GM18508 (cell line): ENCODE measurements around the gene INSIG1.

Source experiments
- ATAC-seq: cut with Tn5 transposase; IDR thresholded peaks from one replicate; pipeline ENCODE4 v1.9.1; 2021; ENCODE audit warnings: moderate number of reproducible peaks; ENCODE audit not compliant: insufficient read depth, unreplicated experiment

Gene INSIG1

GRCh38 chr7:155344270-155344617, 46.6 kb downstream of the INSIG1 start:
- ATAC-seq: no peak

DNA sequence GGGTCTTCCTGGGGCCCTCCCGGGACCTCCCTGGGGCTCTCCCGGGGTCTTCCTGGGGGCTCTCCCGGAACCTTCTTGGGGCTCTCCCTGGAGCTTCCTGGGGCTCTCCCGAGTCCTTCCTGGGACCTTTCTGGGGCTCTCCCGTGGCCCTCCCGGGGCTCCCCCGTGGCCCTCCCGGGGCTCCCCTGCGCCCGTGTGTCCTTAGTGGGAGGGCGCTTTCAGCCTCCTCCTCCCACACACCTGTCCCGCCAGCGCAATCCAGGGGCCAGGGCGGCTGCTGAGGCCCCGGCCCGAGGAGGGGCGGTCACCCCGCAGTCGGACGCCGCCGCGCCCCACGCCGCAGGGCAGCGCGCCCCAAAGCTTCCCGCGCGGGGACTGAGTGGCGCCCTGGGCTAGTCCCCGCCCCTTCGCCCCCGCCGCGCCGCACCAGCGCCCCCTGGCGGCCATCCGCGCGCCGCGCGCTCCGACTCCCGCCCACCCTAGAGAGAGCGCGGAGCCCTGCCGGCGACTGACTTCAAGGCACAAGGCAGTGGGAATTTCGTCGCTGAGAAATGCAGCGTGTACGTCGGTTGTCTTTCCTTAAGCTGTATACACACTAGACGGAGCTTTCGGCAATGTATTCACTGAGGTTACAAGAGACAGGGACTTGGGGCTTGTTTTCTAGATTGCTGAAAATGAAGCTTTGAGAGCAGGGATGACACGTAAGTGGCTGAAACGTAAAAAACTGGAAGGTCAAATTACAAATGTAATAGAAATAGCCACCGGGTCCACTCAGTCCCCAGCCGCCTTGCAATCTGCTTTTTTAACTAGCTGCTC, 47.1 kb downstream of the INSIG1 start:
- ATAC-seq: peak; percentile 61

DNA sequence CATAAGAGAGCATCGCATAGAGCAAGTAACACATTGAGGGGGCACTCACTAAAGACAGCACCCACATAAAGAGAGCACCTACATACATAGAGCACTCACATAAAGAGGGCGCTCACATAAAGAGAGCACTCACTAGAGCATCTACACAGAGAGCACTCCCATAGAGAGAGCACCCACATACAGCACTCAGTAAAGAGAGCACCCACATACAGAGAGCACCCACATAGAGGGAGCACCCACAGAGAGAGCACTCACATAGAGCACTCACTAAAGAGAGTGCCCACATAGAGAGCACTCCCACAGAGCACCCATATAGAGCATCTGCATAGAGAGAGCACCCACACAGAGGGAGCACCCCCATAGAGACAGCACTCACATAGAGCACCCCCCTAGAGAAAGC, 47.8 kb downstream of the INSIG1 start:
- no peak for ATAC-seq

- ATAC-seq: no peak
These were observed 48.6 kb downstream of the INSIG1 start for GRCh38 chr7:155346285-155346684.

DNA sequence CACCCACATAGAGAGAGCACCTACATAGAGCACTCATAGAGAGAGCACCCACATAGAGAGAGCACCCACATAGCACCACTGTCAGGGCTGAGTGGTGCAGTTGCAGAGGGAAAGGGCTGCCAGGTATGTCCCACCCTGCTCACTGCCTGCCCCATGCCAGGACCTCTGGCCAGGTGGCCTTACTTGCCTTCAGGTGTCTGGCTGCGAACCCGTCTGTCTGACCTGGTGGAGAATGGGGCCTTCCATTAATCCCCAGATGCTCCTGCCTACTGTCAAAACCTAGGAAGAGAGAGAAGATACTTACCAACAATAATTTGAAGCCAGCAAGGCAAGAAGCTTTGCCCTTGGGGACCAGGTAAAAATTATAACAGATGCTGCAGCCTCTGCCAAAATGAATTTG, 51.1 kb downstream of the INSIG1 start:
- no peak for ATAC-seq

- no peak for ATAC-seq
These were observed 52.1 kb downstream of the INSIG1 start for GRCh38 chr7:155349601-155350331.

- ATAC-seq: no peak
These were observed 53.6 kb downstream of the INSIG1 start for GRCh38 chr7:155351120-155351870.

GRCh38 chr7:155352076-155352752, 54.5 kb downstream of the INSIG1 start:
- no peak for ATAC-seq

- ATAC-seq: no peak
These were observed 55.1 kb downstream of the INSIG1 start for GRCh38 chr7:155352753-155353115.

DNA sequence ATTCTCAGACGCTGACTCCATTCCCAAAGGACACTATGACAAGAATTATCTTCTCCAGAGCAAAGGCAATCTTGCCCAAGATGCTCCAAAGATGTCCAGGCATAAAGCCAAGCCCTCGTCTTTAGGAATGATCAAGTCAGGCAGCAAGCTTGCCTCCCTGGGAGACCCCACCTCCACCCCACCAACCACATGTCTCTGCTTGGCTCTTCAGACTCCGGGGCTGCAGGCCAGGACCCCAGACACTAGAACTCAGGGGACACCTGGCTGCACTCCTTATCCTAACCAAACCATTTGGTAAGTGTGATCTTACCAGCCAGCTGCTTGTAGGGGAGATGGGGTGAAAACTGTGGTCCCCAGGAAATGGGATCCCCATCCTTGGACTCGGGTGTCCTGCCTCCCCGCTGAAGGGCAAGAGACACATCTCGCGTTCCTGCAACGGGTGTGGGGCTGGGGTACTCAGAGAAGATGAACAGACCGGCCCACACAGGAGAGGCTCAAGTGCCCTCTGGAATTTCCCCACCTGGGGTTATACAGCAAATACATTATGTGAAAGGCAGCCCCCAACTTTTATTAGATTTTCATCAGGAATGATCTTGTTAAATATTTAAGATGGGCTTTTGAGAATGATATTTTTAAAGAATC, 55.7 kb downstream of the INSIG1 start:
- ATAC-seq: no peak

DNA sequence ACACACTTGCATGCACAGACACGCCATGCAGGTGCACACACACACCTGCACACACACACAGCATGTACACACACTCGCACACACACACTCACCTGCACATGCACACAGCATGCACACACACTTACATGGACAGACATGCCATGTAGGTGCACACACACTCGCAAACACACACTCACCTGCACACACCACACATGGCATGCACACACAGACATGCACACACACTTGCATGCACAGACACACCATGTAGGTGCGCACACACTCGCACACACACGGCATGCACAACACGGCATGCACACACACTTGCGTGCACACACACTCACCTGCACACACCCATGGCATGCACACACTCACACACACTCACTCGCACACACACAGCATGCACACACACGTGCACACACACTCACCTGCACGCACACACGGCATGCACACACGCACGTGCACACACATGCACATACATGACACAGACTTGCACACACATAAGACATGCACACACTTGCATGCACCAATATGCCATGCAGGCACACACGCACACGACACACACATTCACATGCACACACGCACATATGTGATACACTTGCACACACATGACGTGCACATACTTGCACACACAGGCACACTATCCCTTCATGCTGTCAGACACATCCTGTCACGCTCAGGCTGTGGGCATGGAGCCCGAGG, 56.8 kb downstream of the INSIG1 start:
- ATAC-seq: no peak

DNA sequence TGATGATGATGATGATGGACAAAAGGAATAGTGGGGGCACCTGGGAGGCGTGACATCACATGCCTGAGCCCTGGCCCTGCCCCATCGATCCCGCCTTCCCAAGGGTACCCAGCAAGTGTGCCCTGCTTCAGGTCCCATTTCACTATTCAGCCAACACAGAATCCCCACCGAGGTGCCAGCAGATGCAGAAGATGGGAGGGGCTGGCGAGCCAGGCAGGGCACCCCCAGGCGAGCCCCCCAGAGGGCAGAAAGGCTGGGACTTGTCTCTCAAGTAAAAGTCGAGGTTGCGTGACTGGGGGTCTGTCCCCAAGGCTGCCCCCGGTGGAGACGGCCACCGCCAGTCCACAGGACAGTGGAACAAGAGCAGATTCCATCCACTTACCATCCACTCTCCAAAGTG, 57.5 kb downstream of the INSIG1 start:
- ATAC-seq: no peak

DNA sequence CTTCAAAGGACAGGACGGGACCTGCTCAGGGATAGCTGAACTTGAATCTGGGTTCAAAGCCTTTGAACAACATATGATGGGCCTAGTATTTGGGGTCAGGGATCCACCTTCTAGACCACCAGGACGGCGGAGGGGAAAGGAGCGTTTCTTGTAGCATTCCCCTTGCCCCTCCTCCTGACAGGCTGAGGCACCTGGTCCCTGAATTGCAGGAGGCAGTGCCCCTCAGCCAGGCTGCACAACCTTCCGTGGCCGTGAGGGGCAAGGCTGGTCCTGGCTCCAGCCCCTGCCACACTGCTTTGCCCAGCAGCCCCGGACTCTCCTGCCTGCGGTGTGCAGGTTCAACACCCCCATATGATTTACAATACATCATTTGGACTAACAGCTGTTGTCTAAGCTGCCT, 58.1 kb downstream of the INSIG1 start:
- no peak for ATAC-seq

GRCh38 chr7:155356323-155357105, 58.8 kb downstream of the INSIG1 start:
- ATAC-seq: no peak

- ATAC-seq: no peak
These were observed 59.9 kb downstream of the INSIG1 start for GRCh38 chr7:155357573-155358041.

DNA sequence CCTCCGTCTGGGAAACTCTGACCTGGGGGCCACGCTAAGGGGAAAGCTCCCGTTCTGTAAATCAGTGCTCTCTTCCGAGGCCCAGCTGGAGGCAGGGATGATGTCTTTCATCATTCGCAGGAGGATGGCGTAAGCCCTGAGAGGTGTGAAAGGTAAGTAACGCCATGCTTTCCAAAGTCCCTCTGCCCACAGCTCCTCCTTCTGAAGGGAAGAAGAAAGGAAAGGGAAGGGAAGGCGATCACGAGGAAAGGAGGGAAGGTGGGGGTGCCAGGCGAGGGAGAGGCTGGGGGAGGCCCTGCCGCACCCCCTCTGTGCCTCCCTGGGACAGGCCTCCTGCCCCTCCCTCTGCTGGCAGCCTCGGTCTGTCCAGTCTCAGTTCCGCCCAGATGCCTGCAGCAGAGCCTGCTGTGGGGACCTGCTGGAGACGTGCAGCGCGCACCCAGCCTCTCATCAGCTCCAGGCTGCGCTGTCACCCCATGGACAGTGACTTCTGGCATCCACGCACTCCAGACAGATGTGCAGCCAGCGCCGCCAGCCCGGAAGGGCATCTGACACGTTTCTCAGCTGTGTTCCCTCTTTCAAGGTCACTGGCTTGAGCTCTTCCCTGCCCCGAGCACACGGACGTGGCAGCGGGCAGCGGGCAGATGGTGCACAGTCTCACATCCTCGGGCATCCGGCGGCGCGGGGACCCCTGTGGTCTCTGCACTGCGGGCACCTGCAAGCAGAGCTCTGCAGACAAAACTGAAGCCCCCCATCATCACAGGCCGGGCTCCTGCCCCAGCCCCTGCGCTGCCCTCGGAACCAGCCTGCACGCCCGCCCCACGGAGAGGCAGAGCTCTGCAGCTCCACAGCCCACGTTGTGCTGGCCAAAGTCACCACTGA, 60.6 kb downstream of the INSIG1 start:
- ATAC-seq: no peak

DNA sequence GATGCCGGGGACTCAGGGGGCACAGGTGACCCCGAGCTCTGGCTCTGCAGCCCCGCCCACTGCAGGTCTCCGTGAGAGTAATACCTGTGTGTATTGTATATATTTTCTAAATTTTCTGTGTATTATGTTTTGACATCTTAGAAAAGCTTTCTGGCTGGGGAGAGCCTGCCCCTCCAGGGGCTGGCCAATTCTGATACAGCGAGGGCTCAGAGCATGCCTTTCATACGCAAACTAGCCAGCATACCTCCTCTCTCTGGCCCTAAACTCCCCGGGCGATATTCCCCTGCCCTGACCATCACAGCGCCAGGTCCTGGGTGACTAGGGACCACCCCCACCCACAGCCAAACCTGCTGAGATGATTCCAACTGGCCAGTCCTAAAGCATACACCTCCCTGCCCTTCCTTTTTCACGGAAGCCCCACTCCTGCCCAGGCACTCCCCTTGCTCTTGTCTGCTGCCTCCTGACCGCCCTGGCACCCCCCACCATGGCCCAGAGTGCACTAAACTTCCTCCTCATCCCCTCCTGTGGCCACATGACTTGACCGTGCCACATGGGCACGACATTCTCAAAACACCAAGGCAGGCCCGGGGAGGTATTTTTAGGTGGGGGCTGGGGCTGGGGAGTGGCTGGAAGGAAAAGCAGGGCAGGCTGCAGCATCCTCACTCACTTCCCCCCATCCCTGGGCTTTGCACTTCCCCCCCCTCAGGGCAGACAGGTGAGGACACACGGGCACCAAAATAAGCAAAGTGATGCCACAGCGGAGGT, 61.5 kb downstream of the INSIG1 start:
- no peak for ATAC-seq
